Neural crest cell (in vitro differentiated cells): ENCODE results near the gene PVALEF. TPM values are rescaled to one million over a fixed set of nuclear protein-coding genes. Genes with fewer than 3 reads are reported as not detected.
"Not testable (repeated sequence)": the region's sequence is repeated elsewhere in the genome, so short reads cannot be mapped to it uniquely, and the experiment has no call there.

Experiments used
- DNase-seq: peaks from one replicate; pipeline ENCODE4 v3.0.0; 2021; ENCODE audit warnings: low read depth, mixed read lengths, low spot score
- H3K27ac Mint-ChIP-seq: one replicate; pipeline ENCODE4 v1.8.0; 2021; ENCODE audit warnings: mild to moderate bottlenecking, mixed read lengths; ENCODE audit not compliant: unreplicated experiment
- H3K27me3 Mint-ChIP-seq: 2 replicates; pipeline ENCODE4 v1.8.0; 2021; ENCODE audit warnings: low read depth, mild to moderate bottlenecking, mixed read lengths
- H3K36me3 Mint-ChIP-seq: 2 replicates; pipeline ENCODE4 v1.8.0; 2021; ENCODE audit warnings: low read depth, mild to moderate bottlenecking, mixed read lengths
- H3K4me1 Mint-ChIP-seq: 2 replicates; pipeline ENCODE4 v1.8.0; 2021; ENCODE audit warnings: mixed read lengths
- H3K4me3 Mint-ChIP-seq: one replicate; pipeline ENCODE4 v1.8.0; 2021; ENCODE audit warnings: mild to moderate bottlenecking, mixed read lengths
- H3K9me3 Mint-ChIP-seq: 2 replicates; pipeline ENCODE4 v1.8.0; 2021; ENCODE audit warnings: mixed read lengths
- total RNA-seq: library from RNA; stranded (reverse); gene quantifications from 2 replicates; pipeline ENCODE4 v1.2.1, GENCODE V29; 2021
- TF ChIP-seq, protein P1 (sequence below): fragments of 200-600 bp; sonication (generic); conservative IDR thresholded peaks from 2 replicates; pipeline ENCODE4 v1.5.0; 2021; ENCODE audit warnings: antibody characterized with exemption, mild to moderate bottlenecking

The PVALEF gene
- total RNA-seq, 1 donor from 2014 or later, result not detected

DNA sequence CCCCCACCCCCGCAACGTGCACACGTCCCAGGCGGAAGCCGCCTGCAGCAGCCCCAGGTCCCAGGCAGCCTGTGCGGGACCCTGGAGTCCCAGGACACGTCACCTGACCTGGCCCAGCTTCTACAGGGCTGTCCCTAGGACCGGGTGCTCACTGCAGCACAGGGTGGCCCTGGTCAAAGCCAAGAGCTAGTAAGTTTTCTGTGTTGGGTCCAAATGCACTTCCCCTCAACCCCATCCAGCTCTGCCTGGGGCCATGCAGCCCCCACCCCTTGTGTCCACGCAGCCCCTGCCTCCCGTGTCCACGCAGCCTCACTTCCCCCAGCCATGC, 22.1 kb upstream of the PVALEF start:
- Mint-ChIP-seq H3K4me3 (no peak overlapping the region), H3K4me1 (no peaks in the 10 kb centered on the region), H3K27me3 (no peaks in the 10 kb centered on the region), H3K27ac (no peak overlapping the region), H3K9me3 (peaks cover 5% of the 10 kb centered on the region), H3K36me3 (no peaks in the 10 kb centered on the region)
- TF ChIP-seq, protein P1, sequence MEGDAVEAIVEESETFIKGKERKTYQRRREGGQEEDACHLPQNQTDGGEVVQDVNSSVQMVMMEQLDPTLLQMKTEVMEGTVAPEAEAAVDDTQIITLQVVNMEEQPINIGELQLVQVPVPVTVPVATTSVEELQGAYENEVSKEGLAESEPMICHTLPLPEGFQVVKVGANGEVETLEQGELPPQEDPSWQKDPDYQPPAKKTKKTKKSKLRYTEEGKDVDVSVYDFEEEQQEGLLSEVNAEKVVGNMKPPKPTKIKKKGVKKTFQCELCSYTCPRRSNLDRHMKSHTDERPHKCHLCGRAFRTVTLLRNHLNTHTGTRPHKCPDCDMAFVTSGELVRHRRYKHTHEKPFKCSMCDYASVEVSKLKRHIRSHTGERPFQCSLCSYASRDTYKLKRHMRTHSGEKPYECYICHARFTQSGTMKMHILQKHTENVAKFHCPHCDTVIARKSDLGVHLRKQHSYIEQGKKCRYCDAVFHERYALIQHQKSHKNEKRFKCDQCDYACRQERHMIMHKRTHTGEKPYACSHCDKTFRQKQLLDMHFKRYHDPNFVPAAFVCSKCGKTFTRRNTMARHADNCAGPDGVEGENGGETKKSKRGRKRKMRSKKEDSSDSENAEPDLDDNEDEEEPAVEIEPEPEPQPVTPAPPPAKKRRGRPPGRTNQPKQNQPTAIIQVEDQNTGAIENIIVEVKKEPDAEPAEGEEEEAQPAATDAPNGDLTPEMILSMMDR, result no peak
- no peak for DNase-seq

DNA sequence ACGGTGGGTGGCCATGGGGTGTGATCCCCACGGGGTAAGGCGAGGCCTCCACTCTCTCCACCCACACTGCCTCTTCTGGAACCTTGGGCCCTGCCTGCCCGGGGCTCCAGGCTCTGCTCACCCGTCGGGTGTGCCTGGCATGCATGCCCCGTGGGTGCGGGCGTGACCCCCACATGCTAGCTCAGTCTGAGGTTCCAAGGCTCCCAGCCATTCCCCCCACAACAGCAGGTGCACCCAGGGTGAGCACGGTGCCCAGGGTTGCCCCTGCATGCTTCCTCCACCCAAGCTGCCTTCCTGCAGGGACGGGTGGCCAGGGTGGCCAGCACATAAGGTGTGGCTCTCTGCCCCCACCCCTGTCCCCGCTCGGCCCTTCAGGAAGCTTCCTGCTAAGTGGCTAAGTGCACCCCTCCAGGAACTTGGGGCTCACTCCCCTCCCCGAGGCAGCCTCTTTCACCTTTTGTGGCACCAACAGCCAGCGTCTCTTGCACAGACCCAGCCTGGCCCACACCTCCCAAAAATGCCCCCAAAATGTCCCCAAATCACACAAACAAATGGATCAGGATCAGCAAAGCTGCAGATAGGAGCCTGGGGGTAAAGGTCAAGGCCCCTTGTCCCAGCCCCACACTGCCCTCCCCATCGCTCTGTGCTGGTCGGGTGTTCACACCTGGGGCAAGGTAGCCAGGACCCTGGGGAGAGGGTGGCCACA, 21.4 kb upstream of the PVALEF start:
- H3K27me3 Mint-ChIP-seq, result no peaks in the 10 kb centered on the region
- H3K4me1 Mint-ChIP-seq, result no peaks in the 10 kb centered on the region
- TF ChIP-seq, protein P1, result no peak
- no peaks in the 10 kb centered on the region for H3K36me3 Mint-ChIP-seq
- no peak overlapping the region for H3K27ac Mint-ChIP-seq
- H3K9me3 Mint-ChIP-seq, result no peaks in the 10 kb centered on the region
- DNase-seq, result no peak
- no peak overlapping the region for H3K4me3 Mint-ChIP-seq

DNA sequence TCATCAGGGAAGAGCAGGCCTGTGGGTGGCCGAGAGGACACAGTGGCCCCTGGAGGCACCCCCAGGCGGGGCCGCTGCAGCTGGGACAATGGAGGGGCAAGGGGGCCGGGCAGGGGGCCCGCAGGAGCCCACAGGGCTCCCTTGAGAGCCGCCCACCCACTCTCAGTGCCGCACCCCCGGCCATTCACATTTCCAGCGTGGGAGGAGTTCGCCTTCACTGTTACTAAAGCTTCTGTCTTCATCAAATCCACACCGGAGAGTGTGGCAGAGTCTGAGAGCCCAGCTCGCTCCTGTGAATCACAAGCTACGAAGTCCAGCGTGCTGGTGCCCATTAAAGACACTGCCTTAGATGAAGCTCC, 20.9 kb upstream of the PVALEF start:
- no peaks in the 10 kb centered on the region for H3K36me3 Mint-ChIP-seq
- no peak overlapping the region for H3K27ac Mint-ChIP-seq
- no peaks in the 10 kb centered on the region for H3K9me3 Mint-ChIP-seq
- H3K4me1 Mint-ChIP-seq, result no peaks in the 10 kb centered on the region
- DNase-seq, result no peak
- H3K4me3 Mint-ChIP-seq, result no peak overlapping the region
- TF ChIP-seq, protein P1, result no peak
- H3K27me3 Mint-ChIP-seq, result no peaks in the 10 kb centered on the region

DNA sequence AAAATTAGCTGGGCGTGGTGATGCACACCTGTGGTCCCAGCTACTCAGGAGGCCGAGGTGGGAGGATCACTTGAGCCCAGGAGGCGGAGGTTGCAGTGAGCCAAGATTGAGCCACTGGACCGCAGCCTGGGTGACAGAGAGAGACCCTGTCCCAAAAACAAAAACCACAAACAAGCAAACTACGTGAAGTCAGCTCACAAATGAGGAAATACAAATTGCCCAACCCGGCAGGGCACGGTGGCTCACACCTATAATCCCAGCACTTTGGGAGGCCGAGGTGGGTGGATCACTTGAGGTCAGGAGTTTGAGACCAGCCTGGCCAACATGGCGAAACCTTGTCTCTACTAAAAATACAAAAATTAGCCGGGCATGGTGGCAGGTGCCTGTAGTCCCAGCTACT, 19.1 kb upstream of the PVALEF start:
- H3K9me3 Mint-ChIP-seq, H3K27me3 Mint-ChIP-seq, H3K4me1 Mint-ChIP-seq, DNase-seq, H3K4me3 Mint-ChIP-seq, H3K27ac Mint-ChIP-seq, H3K36me3 Mint-ChIP-seq: not testable (repeated sequence)

DNA sequence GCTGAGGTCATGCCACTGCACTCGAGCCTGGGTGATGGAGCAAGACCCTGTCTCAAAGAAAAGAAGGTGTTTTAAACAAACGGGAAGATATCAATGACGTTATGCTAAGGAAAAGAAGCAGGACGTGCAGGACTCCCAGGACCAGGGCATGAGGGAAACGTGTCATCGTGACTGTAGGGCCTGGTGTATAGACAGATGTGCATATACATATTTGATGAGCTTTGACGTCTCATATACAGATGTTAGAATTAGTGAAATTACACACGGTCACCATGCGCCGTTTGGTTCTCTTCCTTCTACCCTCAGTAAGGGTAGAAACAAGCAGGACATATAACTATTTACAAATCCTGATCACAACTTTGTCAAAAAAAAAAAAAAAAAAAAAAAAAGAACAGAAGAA, 17.6 kb upstream of the PVALEF start:
- H3K9me3 Mint-ChIP-seq, result no peaks in the 10 kb centered on the region
- H3K27ac Mint-ChIP-seq, result no peak overlapping the region
- no peaks in the 10 kb centered on the region for H3K36me3 Mint-ChIP-seq
- no peaks in the 10 kb centered on the region for H3K27me3 Mint-ChIP-seq
- no peak overlapping the region for H3K4me3 Mint-ChIP-seq
- TF ChIP-seq, protein P1, result no peak
- H3K4me1 Mint-ChIP-seq, result no peaks in the 10 kb centered on the region
- no peak for DNase-seq

DNA sequence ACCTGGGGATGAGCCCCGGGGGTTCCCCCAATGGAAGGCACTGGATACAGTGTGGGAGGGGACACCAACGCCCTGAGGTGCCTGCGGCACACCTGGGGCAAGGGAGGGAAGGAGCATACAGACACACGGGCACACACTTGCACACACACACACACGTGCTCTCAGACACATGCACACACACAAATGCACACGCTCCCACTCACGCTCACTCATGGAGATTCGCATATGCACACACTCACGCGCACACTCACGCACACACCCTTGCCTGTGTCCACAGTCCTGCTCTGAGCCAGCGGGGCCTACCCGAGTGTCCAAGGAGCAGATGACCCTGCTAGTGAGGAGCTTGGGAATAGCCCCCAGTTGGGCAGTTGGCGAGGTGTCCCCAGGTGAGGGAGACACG, 16.7 kb upstream of the PVALEF start:
- H3K9me3 Mint-ChIP-seq, result no peaks in the 10 kb centered on the region
- H3K4me3 Mint-ChIP-seq, result no peak overlapping the region
- H3K36me3 Mint-ChIP-seq, result no peaks in the 10 kb centered on the region
- DNase-seq, result no peak
- no peak overlapping the region for H3K27ac Mint-ChIP-seq
- H3K4me1 Mint-ChIP-seq, result peaks cover 3% of the 10 kb centered on the region
- TF ChIP-seq, protein P1, result no peak
- no peaks in the 10 kb centered on the region for H3K27me3 Mint-ChIP-seq
